HG02571 (cell line): ENCODE measurements around the gene ZFHX3.

Source experiments
- ATAC-seq: cut with Tn5 transposase; IDR thresholded peaks from one replicate; pipeline ENCODE4 v1.9.1; 2021; ENCODE audit warnings: mild to moderate bottlenecking, moderate library complexity; ENCODE audit not compliant: unreplicated experiment

The ZFHX3 gene

DNA sequence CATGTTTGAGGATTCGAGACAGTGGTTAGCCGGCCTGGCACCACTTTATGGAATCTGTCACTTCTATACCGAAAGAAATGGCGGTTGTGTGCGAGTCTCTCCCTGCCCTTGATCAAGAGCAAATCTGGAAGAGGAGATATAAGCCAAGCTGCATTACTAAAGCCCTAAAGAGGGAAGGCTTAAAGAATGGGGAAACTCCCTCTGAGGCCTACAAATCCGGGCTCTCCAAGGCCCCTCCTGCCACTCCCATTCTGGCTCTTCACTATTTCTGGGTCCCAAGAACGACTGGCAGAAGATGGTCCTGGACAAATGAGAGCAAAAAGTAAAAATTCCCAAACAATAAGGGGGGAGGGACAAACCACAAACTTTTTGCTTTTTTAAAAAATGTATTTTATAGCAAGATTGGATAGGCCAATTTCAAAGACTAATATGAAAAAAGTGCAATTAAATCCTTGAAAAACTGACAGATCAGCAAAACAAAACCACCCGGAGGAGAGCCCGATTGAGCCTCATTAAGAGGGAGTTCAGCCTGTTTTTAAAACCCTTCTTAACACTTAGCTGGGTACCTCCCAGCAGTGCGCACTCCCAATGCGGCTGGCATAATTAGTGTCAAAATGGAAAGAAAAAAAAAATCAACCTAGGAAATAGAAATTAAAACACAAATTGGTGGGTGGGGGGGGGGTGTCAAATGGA is 193.5 kb downstream of the ZFHX3 start:
- ATAC-seq, result no peak

DNA sequence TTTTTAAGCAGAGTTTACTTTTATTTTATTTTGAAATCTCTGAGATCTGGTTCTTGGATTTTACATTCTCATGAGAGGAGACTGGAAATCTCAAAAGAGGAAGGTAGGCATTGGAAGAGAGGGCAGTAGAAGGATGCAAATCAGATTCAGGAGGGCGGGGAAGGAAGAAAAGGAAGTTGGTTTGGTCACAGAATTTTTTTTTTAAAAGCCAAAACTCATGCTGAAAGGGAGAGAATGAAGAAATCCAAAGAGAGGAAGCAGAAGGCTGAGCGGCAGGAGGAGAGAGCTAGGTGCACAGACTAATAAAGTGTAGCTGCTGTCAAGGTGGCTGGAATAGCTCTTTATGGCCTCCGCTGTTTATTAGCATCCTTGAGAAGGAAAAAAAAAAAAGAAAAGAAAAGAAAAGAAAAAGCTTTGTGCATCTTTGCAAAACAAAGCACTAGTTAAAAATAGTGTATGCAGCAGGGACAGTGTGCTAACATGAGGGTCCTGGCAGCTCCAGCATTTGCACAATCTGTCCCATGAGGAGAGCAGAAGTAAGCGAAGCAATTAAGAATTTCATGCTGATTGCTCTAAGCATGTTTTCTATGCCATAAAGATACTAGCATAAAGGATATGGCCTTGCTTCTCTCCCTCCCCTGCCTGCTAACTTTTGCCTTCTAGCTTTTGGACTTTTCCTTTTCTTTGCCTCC is 194.2 kb downstream of the ZFHX3 start:
- ATAC-seq, result no peak

DNA sequence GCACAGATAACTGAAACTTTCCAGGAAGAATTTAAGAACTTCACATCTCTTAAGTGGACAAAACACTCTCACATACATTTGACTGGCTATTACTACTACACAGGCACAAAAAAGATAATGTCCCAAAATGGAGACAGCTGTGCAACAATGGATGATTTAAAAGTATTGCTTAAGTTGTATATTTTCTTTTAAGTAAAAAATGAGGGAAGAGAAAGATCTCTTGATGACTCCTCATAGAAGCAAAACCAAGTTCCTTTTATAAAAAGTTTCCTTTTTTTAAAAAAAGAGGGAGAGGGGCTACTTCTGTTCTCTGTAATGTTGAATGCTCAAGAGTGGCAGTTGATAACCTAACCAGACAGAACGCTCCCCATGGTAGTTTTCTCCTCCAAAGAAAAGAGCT is 195.5 kb downstream of the ZFHX3 start:
- no peak for ATAC-seq

DNA sequence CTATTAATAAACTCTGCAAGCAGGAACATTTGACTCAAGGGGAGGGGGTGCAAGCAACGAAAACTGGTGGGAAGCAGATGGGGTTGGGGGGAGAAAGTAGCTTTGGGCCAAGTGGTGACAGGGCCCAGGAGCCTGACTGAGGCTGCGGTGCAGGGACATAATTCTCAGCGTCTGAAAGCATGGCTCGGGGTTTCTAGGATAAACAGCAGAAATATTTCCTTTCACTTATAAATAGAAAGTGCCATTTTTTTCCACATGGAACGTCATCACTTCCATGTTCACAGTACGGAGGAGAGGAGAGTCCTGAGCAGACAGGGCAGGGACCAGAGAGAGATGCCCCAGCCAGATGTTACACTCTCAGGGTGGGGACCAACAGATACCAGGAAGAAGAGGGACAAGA is 197.1 kb downstream of the ZFHX3 start:
- no peak for ATAC-seq

DNA sequence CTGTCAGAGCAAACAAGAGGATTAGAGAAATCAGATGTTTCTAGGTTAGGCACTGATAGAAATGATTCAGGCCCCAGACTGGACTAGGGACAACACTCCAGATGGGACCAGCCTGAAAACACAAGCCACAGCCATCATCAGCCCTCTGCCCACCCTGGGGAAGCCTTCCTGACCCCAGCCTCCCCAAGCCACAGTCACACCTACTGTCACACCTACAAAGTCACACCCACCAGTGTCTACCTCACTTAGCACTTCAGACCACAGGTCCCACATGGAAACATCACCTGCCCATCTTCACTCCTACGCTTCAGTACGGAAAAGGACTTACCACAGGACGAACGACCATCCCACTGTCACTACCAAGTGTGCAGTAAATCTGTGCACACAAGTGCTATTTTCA is 197.9 kb downstream of the ZFHX3 start:
- ATAC-seq, result no peak

DNA sequence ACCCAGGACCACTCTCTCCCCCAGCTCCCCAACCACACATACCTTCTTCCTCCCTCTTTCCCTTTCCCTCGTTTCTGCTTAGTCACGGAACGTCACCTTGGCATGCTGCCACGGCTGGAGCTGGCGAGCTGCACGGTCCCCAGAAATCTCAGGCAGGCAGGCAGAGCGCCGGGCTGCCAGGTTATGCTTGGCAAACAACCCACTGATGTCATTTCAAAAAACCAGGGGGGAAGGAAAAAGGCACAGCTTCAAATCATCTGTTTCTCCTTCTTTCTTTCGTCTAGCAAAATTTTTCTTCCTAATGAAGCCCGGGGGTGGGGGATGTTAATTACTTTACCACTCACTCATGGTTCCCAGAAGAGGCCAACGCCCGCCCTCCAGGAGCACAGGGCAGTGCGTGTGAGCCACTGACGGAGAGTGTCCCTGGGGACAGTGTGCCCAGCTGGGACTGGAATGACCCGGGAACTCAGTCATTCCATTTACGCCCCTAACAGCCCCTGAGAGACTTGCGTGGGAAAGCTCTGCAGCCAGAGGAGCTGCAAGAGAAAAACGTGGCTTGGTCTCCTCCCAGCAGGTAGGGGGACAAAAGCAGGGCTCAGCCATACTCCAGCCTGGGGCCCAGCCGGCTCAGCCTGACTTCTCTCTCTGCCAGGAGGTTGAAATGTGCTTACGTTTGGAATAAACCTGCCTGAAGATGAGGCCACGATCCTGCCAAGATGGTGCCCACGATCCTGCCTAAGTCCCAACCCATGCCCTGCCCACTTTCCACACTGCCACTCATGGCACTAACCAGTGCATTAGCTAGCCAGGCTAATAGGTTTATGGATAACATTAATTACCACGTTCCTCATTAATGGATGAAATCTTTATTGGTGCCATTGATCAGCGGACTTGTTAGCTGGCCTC is 198.9 kb downstream of the ZFHX3 start:
- no peak for ATAC-seq

DNA sequence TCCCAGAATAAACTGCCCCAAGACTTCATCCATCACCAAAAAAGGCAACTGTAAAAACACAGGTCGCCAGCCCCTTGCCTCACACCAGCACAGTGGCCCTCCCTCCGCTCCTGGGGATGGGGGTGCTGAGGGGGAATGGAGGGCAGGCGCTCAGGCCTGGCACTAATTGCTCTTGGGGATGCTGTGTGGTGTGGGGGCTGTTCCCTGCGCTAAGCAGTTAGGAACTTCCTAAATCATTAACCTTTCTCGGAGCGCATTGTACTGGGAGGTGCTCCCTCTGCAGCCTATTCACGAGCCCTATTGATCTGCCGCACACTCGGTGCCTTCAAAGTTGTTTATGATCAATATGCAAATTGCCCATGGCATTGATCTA is 199.9 kb downstream of the ZFHX3 start:
- no peak for ATAC-seq

DNA sequence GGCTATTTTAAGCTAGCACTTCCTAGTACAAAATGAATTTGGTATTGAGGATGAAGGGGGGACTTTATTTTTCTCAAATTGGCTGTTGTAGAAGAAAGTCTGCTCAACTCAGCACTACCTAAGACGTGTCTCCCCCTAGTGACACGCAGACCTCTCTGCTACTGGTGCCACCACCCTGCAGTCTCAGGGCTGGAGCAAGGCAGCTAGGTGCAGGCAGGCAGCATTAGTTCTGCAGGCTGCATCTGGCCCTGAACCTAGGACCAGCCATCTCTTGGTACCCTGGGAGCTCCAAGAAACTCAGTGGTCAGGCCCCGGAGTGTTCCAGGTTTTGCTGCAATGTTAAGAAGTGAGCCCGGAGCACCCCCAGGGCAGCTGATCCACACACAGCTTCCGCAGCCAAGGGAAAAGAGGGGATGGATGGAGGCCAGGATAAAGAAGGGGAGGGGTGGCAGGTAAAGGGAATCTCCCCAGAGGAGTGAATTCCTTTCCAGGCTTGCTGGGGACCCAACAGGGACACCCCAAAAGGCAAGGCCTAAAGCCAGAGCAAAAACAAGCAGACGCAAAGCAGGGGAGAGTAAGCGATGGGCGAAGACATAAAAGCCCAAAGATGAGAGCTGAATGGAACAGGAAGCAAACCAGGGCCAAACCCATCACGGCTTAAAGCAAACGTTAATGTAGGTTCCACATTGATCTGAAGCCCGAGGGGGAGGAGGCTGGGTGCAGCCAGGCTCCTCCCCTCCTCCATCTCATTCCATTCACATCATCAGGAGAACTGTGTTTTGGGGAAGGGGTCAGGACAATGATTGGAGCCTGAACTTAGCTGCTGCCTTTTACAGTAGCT is 200.5 kb downstream of the ZFHX3 start:
- no peak for ATAC-seq

DNA sequence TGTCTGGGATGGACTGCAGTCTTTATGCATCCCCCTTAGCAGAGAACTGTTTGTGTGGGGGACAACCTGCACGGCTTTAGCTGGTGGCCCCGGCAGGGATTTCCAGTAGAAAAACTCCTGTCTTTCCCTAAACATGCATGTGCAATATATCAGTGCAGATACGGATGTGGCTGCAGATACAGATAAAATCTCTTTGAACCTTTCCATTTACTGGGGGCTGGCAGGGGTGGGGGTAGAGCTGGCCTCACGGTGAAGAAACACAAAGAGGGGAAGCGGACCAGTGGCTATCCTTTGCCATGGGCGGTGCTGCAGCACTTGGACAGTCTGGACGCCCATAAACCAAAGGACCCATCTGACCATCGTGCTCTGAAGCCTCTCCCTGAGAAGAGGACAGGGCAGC is 201.3 kb downstream of the ZFHX3 start:
- no peak for ATAC-seq

DNA sequence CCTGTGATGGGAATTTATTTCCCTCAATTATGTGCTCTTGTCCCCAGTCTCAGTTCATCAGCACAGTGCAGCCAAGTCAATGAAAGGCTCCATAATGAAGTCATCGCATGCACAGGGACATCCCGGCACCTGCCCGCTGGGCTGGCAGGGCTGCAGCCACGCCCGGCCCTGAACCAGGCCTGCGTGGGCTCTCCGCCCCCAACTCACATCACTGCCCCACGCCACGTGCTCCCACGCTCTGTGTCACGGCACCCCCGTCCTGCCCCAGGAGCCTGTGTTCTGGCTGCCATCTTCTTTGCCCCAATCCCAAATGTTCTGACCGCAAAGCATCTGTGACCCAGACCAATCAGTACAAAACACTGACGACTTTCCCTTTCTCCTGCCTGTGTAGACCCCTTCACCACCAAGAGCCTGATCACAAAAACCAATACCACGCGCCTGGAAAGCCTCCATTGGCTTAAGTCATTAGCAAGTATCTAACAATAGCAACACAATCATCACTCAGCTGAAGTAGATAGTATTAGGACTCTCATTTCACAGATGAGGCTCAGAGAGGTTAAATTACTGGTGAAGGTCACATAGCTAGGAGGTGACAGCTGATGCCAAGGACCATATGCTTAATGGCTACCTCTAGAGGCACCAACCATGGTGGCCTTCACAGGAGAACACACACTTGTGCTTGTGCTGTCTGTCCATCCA is 202.5 kb downstream of the ZFHX3 start:
- ATAC-seq, result no peak

DNA sequence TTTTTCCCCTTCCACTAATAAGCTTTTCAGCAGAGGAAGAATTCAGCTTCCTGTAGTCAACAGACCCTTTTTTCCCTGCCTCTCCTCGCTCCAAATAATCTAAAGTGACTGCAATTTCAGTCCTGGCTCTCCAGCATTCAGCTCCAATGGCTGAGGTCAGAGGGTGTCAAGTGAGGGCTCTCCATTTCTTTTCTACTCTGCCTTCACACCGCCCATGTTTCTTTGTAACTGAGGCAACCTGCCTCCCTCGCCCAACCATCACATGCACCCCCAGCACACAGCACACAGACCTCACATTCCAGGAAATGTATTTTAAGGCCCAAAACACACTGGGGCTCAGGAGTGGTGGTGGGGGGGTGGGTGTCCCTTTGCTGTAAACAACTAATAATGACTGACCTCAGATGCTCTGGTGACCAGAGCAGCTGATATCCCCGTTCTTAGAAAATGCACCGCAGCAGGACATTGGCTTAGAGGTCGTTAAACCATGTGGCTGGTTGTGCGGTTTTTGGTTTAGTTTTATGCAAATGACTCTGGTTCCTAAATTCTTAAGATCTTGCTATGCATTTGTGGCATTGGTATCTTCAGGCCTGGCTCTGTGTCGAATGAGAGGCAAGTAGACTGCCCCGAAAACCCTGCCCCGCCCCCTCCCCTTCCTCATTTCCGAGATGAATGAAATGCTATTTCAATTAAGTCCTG is 203.6 kb downstream of the ZFHX3 start:
- ATAC-seq, result no peak

DNA sequence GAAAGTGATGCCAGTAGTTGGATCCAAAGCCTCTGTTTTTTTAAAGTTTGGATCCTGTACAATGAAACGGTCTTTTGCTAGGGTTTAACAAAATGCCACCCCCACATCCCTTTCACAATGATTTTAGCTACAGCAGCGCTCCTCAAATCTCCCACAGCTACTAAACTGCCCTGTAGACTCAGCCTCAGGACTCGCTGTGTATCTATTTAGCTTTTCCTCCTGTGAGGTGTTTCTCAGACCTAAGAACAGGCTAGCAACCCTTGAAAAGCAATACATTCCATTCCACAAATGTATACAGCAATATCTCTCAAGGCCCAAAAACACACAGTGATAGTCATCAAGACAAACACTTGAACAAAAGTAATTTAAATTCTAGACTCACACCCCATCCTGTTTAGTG is 206.4 kb downstream of the ZFHX3 start:
- ATAC-seq, result no peak

DNA sequence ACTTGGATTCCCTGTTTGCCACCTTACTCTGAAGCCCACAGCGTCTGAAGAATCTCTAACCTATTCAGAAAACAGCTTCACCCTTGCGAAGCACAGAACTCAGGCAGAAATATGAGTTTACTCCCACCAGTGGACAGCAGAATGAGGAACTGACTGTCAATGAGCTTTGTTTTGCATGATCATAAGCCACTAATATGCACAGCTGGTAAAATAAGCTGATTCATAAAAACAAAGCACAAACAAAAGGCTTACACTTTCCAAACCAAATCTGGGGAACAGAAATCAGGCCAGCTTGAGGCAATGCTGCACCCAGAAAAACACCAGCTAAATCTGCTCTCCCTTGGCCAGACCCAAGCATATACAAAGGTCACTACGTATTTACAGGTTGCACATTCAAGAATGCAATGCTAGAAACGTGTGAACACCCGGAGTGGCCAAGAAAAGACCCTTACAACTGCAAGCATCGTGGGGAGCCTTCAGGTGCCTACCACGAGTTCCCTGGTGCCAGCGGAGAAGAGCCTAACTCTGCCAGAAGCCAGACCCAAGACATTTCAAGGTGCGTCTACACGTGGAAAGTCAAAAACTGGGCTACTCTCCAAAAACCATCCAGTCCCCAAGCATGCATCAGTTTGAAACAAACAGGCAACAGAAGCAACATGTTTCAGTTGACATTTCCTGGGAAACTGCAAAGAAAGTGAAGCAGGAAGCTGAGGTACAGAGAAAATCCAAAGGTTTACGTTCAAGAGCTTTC is 207.1 kb downstream of the ZFHX3 start:
- no peak for ATAC-seq

DNA sequence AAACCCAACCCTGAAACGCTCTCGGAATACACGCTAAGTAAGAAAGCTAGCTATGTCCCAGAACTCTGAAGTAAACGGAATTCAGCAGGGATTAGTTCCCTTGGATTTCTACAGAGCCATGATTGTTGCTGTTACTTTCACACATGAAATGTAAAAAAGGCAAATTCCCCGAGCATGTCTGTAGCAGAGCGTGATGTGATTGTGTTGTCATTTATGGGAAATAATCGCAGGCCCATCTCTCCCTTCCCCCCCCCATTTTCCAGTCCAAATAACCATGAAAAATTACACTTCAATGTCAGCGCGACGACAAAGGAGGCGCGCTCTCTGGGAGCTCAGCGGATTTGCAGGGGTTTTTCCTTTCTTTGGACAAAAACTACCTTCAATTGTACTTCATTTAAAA is 209.0 kb downstream of the ZFHX3 start:
- ATAC-seq, result no peak

DNA sequence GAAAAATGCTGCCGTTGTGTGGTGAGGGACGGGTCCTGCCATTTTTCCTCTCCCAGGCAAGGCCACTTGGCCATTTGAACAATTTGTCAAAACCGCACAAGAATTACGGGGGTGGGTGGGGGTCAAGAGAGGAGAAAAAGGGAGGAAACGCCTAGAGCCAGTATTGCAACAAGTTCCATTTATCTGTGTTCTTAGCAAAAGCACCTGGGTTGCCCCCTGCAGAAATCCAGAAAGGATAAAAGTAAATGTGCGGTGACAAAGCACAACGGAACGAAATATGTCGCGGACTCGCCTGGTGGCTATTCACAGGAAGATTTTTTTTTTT is 209.4 kb downstream of the ZFHX3 start:
- no peak for ATAC-seq

DNA sequence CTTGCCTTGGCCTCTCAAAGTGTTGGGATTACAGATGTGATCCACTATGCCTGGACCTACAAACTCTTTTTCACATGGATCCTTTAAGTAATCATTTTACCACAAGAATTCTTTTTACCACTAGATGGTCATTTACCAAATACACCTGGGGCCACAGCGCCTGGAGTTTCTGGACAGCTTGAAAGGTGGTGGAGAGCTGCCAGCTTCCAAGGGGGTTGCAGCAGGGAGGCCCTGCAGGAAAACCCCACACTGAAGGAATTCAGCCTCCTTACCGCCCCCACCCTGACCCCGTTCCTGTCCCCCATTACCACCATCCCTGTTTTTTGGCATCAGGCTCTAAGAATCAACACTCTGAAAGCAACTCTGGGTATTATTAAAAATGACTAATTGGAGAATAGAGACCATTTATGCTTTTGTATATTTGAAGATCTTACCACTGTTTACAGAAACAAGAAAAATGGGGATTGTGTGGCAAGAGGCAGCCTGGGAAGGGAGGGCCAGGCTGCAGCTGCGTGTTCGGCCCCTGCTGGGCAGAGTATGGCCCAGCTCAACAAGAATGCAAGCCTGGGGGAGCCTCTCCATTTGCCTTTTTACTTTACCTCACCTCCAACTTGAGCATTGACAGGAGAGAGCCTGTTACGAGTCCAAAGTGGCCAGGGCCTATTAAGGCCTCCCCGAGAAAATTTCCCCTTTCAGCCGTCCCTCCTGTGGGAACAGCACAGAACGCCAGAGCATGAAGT is 209.9 kb downstream of the ZFHX3 start:
- no peak for ATAC-seq

DNA sequence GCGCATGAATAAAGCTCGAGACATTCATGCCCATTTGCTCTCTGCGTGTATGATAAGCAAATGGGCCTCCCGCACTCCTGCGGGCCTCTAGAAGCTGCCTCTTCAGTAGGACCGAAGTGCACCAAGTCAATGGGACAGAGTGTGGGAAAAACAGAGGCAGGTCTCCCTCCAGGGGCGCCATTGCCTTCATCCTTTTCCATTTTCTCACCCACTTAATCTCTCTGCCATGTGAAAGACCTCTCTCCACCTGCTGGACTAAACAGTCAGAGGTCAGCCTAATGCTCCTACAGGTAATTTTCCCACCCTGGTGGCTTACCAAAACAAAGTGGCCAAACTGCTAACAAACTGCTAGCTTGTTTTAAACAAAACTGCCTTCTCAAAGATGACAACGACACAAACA is 210.9 kb downstream of the ZFHX3 start:
- no peak for ATAC-seq

DNA sequence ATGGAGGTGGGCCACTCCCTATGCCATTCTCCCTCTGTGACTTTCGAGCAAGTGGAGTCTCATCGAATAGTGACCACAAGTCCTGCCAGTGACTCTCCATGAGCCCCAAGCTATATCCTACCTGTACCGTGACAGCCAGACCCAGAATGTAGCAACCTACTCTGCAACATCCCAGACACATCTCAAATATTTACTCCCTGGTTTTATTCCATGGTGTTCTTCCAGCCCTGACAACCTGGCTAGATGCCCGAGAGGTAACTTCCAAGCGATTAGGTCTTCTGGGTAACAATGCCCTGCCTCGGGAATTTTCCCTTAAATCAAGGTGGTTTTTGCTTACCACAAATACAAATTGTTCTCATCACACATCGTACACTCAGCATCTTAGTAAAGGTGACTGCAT is 211.7 kb downstream of the ZFHX3 start:
- ATAC-seq, result no peak

DNA sequence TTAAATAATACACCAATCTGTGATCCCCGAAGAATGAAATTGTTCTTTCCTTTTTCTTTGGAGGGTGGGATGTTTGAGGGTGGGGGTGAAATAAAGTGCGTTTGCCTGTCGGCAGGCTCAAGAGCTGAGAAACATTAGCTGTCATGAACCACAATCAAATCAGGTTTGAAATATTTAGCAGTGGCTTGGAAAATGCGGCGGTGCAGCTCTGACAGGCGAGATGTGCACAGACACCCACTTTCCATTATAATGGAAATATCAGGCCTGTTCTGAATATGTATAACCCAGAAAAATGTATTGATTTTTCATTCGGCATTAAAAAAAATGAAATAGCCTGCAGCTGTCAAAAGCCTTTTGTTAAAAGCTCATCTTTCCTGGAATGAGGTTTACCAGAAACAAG is 212.8 kb downstream of the ZFHX3 start:
- ATAC-seq, result no peak
